A549 (cell line): ENCODE results near the gene WNT7B.

Source experiments
- KDM1A ChIP-seq: fragments of 200-600 bp; sonication (generic); IDR thresholded peaks from 2 replicates; pipeline ENCODE4 v1.6.1; 2016; ENCODE audit warnings: low read depth, mild to moderate bottlenecking
- TF ChIP-seq, protein P1 (sequence below): fragments of 150-350 bp; IDR thresholded peaks from 2 replicates; pipeline ENCODE4 v1.6.1; 2014; ENCODE audit warnings: low read depth, mild to moderate bottlenecking, low read length
- TF ChIP-seq, protein P2 (sequence below): IDR thresholded peaks from 2 replicates; pipeline ENCODE4 v1.6.1; 2012; ENCODE audit warnings: low read depth, borderline replicate concordance

- TF ChIP-seq, protein P1, sequence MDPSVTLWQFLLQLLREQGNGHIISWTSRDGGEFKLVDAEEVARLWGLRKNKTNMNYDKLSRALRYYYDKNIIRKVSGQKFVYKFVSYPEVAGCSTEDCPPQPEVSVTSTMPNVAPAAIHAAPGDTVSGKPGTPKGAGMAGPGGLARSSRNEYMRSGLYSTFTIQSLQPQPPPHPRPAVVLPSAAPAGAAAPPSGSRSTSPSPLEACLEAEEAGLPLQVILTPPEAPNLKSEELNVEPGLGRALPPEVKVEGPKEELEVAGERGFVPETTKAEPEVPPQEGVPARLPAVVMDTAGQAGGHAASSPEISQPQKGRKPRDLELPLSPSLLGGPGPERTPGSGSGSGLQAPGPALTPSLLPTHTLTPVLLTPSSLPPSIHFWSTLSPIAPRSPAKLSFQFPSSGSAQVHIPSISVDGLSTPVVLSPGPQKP, result no peak
- no peak for TF ChIP-seq KDM1A
- TF ChIP-seq, protein P2, sequence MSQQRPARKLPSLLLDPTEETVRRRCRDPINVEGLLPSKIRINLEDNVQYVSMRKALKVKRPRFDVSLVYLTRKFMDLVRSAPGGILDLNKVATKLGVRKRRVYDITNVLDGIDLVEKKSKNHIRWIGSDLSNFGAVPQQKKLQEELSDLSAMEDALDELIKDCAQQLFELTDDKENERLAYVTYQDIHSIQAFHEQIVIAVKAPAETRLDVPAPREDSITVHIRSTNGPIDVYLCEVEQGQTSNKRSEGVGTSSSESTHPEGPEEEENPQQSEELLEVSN, result no peak; the same call in 1 of the 2 replicates
Measured at GRCh38 chr22:45911601-45912271, 65.2 kb downstream of the WNT7B start.
